Astrocyte of the hippocampus (primary cell): Measurements from ENCODE around the gene PIK3R4.

Experiments
- DNase-seq: peaks from one replicate; pipeline ENCODE4 v3.0.0; 2011; ENCODE audit warnings: low read depth, low spot score

PIK3R4 gene

DNA sequence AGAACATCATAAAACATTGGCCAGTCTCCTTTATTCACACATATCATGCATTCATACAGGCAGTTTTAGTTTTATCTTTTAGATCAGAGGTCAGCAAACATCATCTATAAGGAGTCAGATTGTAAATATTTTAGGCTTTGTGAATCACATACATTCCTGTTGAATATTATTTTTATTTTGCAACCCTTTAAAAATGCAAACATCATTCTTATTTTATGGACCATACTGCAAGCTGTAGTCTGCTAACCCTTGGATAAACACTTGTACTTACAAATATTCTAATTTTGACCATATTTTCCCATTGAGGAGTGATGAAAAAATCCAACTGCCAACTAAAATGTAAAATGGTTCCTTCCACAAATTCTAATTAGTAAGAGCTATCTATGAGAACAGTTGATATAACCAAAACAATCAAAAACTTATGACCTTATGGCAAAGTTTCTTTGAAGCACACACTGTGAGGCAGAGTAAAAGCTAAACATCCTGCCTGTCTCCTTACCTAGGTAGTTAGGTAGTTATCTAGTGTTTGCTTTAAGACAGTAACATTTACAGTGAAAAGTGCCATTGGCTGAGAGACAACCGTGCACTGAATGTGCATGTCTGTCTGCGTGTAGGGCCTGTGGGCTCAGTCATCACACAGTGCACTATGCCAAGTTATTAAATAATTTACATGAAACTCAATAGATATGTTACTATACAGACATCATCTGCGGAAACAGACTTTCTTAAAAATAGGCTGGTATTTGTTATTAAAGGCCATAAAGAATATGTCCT, 57.7 kb downstream of the PIK3R4 start:
- no peak for DNase-seq

- DNase-seq: no peak
These were observed 58.5 kb downstream of the PIK3R4 start for GRCh38 chr3:130688015-130688688.

DNA sequence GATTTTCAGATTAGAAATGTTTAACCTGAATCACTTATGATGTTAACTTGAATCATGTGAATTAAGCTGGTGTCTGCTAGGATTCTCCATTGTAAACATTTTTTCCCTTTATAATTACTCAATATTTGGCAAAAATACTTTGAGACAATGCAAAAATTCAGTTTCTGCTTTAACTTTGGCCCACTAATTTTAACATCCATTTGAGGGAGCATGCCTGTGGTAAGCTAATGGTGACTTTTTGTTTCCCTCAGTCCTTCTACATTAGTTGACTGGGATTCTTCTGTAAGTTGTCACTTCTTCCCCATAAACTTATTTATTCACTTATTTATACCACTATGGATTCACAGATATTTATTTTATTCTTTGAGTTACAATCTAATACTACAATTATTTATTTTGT, 59.3 kb downstream of the PIK3R4 start:
- DNase-seq: no peak

- DNase-seq: no peak
These were observed 59.8 kb downstream of the PIK3R4 start for GRCh38 chr3:130686833-130687232.

GRCh38 chr3:130682131-130682530, 64.5 kb downstream of the PIK3R4 start:
- DNase-seq: no peak

- DNase-seq: no peak
These were observed 67.4 kb downstream of the PIK3R4 start for GRCh38 chr3:130679218-130679617.

GRCh38 chr3:130677343-130677742, 69.3 kb downstream of the PIK3R4 start:
- no peak for DNase-seq

- DNase-seq: no peak
These were observed 74.9 kb downstream of the PIK3R4 start for GRCh38 chr3:130671545-130672312.

DNA sequence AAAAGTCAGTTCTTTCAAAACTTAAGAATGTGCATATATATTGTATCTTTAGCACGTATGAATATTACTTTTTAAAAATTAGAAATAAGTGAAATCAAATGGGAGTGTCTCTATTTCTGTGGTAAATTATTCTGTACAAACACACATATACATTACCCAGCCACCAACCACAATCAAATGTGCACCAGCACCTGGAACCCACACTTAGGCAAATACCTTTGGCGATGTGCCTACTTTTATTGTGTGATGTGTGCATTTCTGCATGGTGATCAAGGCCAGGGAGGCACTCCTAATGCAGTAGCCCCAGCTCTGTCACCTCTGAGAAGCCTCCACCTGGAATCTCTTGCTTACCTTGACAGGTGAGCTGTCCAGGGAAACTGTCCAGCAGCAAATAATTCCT, 76.9 kb downstream of the PIK3R4 start:
- DNase-seq: no peak

GRCh38 chr3:130663092-130663491, 83.5 kb downstream of the PIK3R4 start:
- no peak for DNase-seq

DNA sequence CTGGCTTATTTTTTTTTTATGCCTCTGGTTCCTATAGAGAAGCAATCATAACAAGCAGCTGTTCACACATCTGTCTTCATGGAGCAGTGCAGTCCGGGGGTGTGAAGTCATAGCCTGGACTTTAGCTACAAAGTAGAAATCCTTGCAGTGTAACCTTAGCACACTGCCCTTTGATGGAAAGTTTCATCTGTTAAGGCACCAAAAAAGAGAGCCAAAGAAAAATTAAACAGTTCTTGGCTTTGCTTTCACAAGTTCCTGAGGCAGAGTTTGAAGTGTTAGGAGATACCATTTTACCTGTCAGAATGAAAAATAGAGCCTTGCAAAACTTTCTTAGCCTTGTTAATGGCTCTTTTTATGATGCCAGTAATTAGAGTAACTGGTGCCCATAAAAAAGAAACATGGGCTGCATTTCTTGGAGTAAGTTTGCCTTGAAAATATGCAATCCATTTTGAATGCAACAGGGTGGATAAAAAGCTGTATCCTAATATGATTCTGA, 84.1 kb downstream of the PIK3R4 start:
- DNase-seq: no peak

DNA sequence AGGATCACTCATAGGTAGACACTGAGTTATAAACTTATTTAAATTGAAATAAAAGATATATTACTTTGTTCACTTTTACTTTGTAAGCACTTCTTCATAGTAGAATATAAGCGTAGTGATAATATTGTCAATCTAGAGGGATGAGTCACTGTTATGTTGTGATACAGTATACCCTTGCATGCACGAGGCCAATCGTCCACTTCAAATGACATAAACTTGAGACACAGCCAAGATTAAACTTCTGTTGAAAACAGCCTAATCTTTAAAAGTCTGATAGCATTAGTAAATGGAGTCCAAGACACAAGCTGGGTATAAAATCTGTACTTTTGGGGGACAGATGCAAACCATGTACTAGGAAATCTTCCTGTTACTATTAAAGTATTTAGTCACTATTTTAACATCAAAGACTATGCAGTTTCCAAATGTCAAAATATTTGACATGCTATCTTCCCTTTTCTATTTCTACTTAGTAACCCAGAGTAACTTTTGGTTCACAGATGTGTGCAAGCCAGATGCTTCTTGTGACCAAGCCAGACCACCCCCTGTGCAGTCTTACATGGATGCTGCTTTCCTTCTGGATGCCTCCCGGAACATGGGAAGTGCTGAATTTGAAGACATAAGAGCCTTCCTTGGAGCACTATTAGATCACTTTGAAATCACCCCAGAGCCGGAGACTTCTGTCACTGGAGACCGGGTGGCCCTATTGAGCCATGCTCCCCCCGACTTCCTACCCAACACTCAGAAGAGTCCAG, 85.3 kb downstream of the PIK3R4 start:
- peak; percentile 23 for DNase-seq

DNA sequence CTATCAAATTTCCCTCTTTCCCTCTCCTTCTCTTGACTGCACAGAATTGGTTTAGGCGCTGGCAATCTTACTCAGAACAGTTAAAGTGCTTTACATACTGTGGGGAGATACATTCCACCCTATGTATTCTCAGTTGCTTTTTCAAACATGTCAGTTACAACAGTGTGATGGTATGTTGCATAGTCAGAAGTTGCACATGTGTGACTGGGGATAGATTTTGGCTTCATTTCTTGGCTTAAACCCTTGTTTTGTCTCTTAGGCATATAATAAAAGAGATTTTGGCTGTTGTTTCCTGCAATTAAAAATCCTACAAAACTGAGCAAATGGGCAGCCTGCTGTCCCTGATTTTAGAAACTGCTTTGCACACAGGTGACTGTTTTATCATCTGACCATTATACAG, 86.7 kb downstream of the PIK3R4 start:
- DNase-seq: no peak

DNA sequence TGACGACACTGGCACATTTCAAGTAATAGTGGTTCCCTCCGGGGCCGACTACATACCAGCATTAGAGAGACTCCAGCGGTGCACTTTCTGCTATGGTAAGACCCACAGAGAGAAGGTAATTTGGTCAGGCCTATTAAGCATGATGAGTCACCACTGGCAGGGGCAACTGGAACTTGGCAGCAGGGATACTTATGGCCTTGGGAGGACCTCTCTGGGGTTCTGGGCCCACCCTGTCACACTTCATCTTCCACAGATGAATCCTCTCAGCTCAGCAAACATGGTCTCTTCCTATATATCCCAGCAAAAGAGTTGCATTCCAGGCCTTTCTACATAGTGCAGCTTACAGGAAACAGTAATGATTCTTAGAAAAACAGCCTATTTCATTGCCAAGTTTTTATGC, 88.0 kb downstream of the PIK3R4 start:
- peak; percentile 84 for DNase-seq

GRCh38 chr3:130656627-130657026, 90.0 kb downstream of the PIK3R4 start:
- no peak for DNase-seq

DNA sequence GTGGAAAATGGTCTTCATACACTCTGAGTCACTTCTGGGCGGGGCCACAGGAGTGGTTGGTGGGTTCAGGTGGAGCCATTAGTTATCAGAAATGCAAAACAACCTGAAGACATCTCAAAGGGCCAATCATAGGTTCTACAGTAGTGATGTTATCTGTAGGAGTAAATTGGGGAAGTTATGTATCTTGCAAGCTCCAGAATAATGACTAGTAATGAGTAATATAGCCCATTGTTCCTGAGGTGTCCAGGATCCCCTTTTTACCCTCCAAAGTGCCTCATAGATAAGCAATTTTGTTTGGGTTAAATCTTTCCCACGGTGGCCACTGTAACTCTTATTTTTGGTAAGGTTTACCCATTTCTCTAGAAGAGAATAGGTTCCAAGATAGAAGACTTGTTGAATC, 91.7 kb downstream of the PIK3R4 start:
- no peak for DNase-seq

GRCh38 chr3:130654091-130654490, 92.5 kb downstream of the PIK3R4 start:
- DNase-seq: no peak

DNA sequence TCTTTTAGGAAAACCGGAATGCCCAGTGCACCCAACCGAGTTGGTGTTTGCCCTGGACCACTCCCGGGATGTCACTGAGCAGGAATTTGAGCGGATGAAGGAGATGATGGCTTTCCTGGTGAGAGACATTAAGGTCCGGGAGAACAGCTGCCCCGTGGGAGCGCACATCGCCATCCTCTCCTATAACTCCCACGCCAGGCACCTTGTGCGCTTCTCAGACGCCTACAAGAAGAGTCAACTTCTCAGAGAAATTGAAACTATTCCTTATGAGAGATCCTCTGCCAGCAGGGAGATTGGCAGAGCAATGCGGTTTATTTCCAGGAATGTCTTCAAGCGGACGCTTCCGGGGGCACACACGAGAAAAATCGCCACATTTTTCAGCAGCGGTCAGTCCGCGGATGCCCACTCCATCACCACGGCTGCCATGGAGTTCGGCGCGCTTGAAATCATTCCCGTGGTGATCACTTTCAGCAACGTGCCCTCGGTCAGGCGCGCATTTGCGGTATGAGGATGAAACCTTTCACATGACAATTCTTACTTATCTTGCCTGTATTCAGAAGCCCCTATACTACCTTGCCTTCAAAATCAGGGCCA, 97.5 kb downstream of the PIK3R4 start:
- no peak for DNase-seq

DNA sequence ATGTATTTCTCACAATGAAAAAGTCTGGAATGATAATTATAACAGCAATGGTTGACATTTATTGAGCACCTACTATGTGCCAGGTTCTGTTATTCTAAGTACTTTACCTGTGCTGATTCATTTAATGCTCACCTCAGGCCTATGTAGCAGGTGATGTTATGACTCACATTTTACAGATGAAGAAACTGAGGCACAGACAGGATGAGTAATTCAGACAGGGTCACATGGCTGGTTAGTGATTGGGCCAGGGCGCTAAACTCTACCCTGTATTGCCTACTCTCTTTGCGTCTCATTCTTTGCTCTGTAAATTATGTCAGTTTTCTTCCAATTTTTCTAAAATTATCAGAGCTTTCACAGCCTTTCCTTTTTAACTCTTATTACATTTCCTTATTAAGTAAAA, 98.3 kb downstream of the PIK3R4 start:
- no peak for DNase-seq

- DNase-seq: no peak
These were observed 101.4 kb downstream of the PIK3R4 start for GRCh38 chr3:130645261-130645660.

DNA sequence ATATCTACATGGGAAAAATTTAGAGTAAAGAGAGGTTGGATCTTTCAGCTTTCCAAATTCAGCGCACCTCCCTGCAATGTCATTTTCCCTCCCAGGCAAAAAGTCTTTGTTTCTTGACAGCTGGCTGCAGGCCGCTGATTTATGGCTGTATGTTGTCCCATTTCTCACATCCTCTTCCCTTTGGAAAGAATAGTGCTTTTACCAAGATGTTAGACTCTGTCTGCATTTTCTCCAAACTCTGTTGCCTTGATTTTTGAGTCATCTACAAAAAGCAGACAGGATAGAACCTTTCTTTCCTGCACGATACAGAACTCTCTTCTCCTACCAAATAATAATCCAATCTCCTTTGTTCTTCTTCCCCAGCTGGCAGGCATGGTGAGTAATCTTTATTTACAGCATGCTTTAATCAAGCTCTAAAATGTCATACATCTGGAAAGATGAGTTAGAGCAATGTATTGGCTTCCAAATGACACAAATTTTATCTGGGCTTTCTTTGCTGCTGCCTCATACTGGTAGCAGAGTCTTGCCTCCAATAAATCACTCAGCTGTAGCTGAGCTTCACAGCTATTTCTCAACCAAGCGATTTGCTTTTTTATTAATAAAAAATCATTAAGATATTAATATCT, 101.9 kb downstream of the PIK3R4 start:
- no peak for DNase-seq
